Activated naive CD8-positive, alpha-beta T cell treated with anti-CD3 and anti-CD28 coated beads, Interleukin-2, amount 50 U/mL, for 24 hours (primary cell): Measurements from ENCODE around the gene OR5B21.
A peak's percentile ranks its signal among the peaks of the same experiment; 100 is the strongest.

Source experiments
- ATAC-seq: fragments of 150-1000 bp; cut with Tn5 transposase; one replicate; pipeline ENCODE4 v1.10.0; 2021
- DNase-seq: peaks from one replicate; pipeline ENCODE4 v3.0.0; 2021
- H3K27ac Mint-ChIP-seq: one replicate; pipeline ENCODE4 v1.8.0; 2021; ENCODE audit warnings: mild to moderate bottlenecking, mixed read lengths
- H3K27me3 Mint-ChIP-seq: one replicate; pipeline ENCODE4 v1.8.0; 2021; ENCODE audit warnings: mixed read lengths
- H3K36me3 Mint-ChIP-seq: one replicate; pipeline ENCODE4 v1.8.0; 2021; ENCODE audit warnings: low read depth, mixed read lengths
- H3K4me1 Mint-ChIP-seq: one replicate; pipeline ENCODE4 v1.8.0; 2021; ENCODE audit warnings: mixed read lengths
- H3K4me3 Mint-ChIP-seq: one replicate; pipeline ENCODE4 v1.8.0; 2021; ENCODE audit warnings: mild to moderate bottlenecking, moderate library complexity, mixed read lengths
- H3K9me3 Mint-ChIP-seq: one replicate; pipeline ENCODE4 v1.8.0; 2021; ENCODE audit warnings: mixed read lengths

Gene OR5B21

GRCh38 chr11:58505849-58506248 is 2.1 kb downstream of the OR5B21 start:
- Mint-ChIP-seq H3K27ac (peak overlapping the region; percentile 52), H3K9me3 (no peaks in the 10 kb centered on the region), H3K4me1 (peaks cover 27% of the 10 kb centered on the region), H3K27me3 (no peaks in the 10 kb centered on the region), H3K36me3 (peaks cover 19% of the 10 kb centered on the region), H3K4me3 (peak overlapping the region; percentile 43)
- DNase-seq (no peak), ATAC-seq (peak; percentile 95)

DNA sequence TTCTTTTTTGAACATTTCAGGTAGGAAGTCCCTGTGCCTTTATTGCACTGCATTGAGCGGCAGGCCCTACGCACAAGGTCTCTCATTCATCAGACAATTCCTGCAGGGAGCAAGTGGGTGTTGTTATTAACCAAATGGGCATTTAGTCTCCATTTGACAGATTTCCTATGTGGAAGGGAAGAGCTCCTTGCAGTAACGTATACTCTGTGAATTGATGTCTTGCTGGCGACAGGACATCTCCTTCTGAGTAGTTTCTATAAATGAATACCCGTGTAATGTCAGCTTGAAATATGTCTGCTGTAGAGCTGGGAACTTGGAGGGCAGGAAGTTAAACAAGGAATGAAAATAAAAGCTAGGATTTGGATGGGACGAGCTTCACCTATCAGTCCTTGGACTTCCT is 3.7 kb downstream of the OR5B21 start:
- ATAC-seq (no peak), DNase-seq (no peak)
- Mint-ChIP-seq H3K4me1 (peaks cover 27% of the 10 kb centered on the region), H3K36me3 (peaks cover 19% of the 10 kb centered on the region), H3K27me3 (no peaks in the 10 kb centered on the region), H3K9me3 (no peaks in the 10 kb centered on the region), H3K4me3 (peak overlapping the region; percentile 43), H3K27ac (peak overlapping the region; percentile 26)

DNA sequence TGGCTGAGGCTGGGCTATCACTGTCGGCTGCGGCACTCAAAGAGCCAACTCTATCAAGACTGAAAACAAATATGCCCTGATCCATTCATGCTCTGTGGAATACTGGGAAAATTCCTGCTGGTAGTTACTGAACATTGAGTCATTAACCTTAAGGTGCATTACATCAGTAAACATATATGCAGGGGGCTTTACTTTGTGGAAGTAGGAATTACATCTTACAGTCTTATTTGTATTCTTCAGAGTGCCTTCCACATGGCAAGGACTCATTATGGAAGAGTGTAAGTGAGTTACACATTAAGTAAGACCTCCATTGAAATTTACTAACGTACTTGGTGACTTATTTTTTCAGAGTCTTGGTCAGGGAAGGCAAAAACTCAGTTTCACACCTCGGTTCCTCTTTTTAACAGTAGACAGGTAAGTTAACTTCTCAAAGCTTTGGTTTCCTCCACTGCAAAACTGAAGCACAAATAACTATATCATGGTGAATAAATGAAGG is 4.5 kb downstream of the OR5B21 start:
- DNase-seq (no peak), ATAC-seq (no peak)
- Mint-ChIP-seq H3K4me1 (peaks cover 34% of the 10 kb centered on the region), H3K27me3 (no peaks in the 10 kb centered on the region), H3K27ac (no peak overlapping the region), H3K4me3 (no peak overlapping the region), H3K9me3 (no peaks in the 10 kb centered on the region), H3K36me3 (peaks cover 19% of the 10 kb centered on the region)

GRCh38 chr11:58502004-58502403 is 5.9 kb downstream of the OR5B21 start:
- Mint-ChIP-seq H3K4me1 (peaks cover 41% of the 10 kb centered on the region), H3K9me3 (no peaks in the 10 kb centered on the region), H3K36me3 (peaks cover 9% of the 10 kb centered on the region), H3K4me3 (no peak overlapping the region), H3K27me3 (no peaks in the 10 kb centered on the region), H3K27ac (no peak overlapping the region)
- ATAC-seq (no peak), DNase-seq (no peak)

DNA sequence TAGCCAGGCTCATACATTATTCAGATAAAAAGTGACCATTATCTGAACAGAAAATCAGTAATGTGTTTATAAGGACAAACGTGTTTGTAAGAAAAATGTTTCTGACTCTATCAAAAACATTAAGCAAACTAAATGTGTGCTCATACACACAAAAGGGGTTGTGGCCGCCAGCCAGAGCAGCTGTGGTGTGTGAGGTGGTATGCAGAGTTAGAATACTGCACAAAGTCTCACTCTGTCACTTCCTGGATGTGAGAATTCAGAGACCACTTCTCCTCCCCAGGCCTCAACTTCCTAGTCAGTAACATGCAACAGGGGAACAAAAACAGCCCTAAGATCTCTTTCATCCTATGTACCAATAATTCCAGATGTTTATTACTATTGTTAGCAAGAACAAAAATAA is 9.4 kb downstream of the OR5B21 start:
- peaks cover 46% of the 10 kb centered on the region for H3K4me1 Mint-ChIP-seq
- peak; percentile 12 for DNase-seq
- peak; percentile 54 for ATAC-seq
- H3K9me3 Mint-ChIP-seq: no peaks in the 10 kb centered on the region
- no peak overlapping the region for H3K4me3 Mint-ChIP-seq
- peaks cover 2% of the 10 kb centered on the region for H3K36me3 Mint-ChIP-seq
- H3K27ac Mint-ChIP-seq: peak overlapping the region; percentile 66
- no peaks in the 10 kb centered on the region for H3K27me3 Mint-ChIP-seq

DNA sequence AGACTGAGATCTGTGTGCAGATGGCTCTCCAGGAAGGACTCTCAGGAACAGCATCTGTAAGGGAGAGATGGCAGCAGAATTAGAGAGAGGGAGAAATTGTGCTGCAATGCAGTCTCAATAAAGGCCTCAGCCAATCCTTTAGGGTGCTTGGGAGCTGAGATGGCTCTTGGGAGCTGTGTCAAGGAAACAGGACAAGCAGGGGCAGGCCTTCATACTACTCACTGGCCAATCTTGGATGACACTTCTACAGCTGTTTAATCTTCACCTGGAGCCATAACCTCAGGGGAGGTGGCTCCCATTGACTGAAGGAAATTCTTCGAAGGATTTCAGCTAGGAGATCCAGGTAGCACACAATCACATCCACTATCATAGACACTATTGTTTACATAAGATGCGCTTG is 10.0 kb downstream of the OR5B21 start:
- Mint-ChIP-seq H3K4me3 (no peak overlapping the region), H3K4me1 (peaks cover 47% of the 10 kb centered on the region), H3K27me3 (no peaks in the 10 kb centered on the region), H3K36me3 (peaks cover 2% of the 10 kb centered on the region), H3K27ac (peak overlapping the region; percentile 66), H3K9me3 (no peaks in the 10 kb centered on the region)
- peak; percentile 18 for ATAC-seq
- no peak for DNase-seq

- ATAC-seq (no peak), DNase-seq (no peak)
- Mint-ChIP-seq H3K4me1 (peaks cover 48% of the 10 kb centered on the region), H3K27ac (no peak overlapping the region), H3K4me3 (no peak overlapping the region), H3K27me3 (no peaks in the 10 kb centered on the region), H3K36me3 (no peaks in the 10 kb centered on the region), H3K9me3 (no peaks in the 10 kb centered on the region)
These were observed 12.0 kb downstream of the OR5B21 start for GRCh38 chr11:58495906-58496305.

GRCh38 chr11:58494101-58494500 is 13.8 kb downstream of the OR5B21 start:
- Mint-ChIP-seq H3K9me3 (no peaks in the 10 kb centered on the region), H3K4me1 (peaks cover 48% of the 10 kb centered on the region), H3K27me3 (no peaks in the 10 kb centered on the region), H3K4me3 (no peak overlapping the region), H3K27ac (no peak overlapping the region), H3K36me3 (no peaks in the 10 kb centered on the region)
- DNase-seq (no peak), ATAC-seq (no peak)

DNA sequence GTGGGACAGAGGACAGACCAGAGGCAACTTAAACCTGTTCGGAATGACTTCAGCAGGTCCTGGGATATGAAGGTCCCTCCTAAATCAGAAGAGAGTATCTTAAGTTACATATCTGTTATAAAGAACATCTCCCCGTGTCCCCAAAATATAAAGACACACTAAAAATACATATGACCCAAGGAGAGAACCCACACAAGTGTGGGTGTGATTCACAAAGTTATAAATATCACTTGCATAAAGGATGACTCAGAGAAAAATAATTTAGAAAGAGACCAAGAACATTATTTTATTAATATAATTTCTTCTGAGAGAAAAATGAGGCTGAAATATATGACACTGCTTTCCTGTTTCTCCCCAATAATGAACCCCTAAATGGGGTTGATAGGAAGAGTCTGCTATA is 14.2 kb downstream of the OR5B21 start:
- Mint-ChIP-seq H3K27ac (no peak overlapping the region), H3K4me3 (no peak overlapping the region), H3K36me3 (no peaks in the 10 kb centered on the region), H3K4me1 (peaks cover 44% of the 10 kb centered on the region), H3K27me3 (no peaks in the 10 kb centered on the region), H3K9me3 (no peaks in the 10 kb centered on the region)
- ATAC-seq: no peak
- DNase-seq: no peak

DNA sequence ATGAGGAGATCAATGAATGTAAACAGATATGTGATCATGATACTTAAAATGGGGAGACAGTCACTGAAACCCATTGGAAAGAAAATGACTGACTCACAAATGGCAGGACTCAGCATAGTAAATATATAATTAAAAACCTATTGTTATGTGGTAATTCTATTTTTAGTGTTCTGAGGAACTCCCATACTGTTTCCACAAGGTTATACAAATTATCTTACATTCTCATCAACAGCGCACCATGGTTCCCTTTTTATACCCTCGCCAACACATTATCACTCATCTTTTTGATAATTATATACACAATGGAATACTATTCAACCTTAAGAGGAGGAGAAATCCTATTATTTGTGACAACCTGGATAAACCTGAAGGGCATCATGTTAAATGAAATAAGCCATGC is 17.1 kb downstream of the OR5B21 start:
- Mint-ChIP-seq H3K4me3 (no peak overlapping the region), H3K9me3 (no peaks in the 10 kb centered on the region), H3K27me3 (no peaks in the 10 kb centered on the region), H3K27ac (no peak overlapping the region), H3K4me1 (peaks cover 20% of the 10 kb centered on the region), H3K36me3 (no peaks in the 10 kb centered on the region)
- DNase-seq (no peak), ATAC-seq (no peak)

- ATAC-seq (no peak), DNase-seq (no peak)
- Mint-ChIP-seq H3K27ac (no peak overlapping the region), H3K9me3 (peaks cover 4% of the 10 kb centered on the region), H3K4me3 (no peak overlapping the region), H3K4me1 (no peaks in the 10 kb centered on the region), H3K36me3 (no peaks in the 10 kb centered on the region), H3K27me3 (no peaks in the 10 kb centered on the region)
These were observed 20.7 kb downstream of the OR5B21 start for GRCh38 chr11:58487170-58487569.

- Mint-ChIP-seq H3K4me1 (no peaks in the 10 kb centered on the region), H3K27me3 (no peaks in the 10 kb centered on the region), H3K36me3 (no peaks in the 10 kb centered on the region), H3K9me3 (peaks cover 4% of the 10 kb centered on the region), H3K27ac (no peak overlapping the region), H3K4me3 (no peak overlapping the region)
- DNase-seq (no peak), ATAC-seq (no peak)
These were observed 21.9 kb downstream of the OR5B21 start for GRCh38 chr11:58485961-58486360.

- peaks cover 59% of the 10 kb centered on the region for H3K9me3 Mint-ChIP-seq
- H3K27me3 Mint-ChIP-seq: peaks cover 7% of the 10 kb centered on the region
- DNase-seq (no peak), ATAC-seq (no peak)
- no peaks in the 10 kb centered on the region for H3K4me1 Mint-ChIP-seq
- no peak overlapping the region for H3K4me3 Mint-ChIP-seq
- H3K27ac Mint-ChIP-seq: no peak overlapping the region
- H3K36me3 Mint-ChIP-seq: peaks cover 12% of the 10 kb centered on the region
These were observed 36.0 kb downstream of the OR5B21 start for GRCh38 chr11:58471892-58472291.

DNA sequence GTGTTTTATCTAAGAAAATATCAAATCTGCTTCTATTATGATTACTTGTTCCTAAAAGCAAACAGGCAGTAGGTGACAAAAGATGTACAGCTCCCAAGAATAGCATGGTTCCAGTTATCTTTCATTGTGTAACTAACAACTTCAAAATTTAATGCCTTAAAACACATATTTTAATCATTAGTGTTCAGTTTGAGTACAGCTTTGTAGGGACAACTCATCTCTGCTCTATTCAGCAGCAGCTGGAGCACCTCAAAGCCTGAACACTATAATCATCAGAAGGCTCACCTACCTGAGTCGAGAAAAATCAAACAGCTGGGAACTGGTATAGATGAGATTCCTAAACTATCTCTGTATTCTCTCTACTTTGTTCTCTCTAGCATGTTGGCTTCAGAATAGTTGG is 41.6 kb downstream of the OR5B21 start:
- no peak overlapping the region for H3K27ac Mint-ChIP-seq

GRCh38 chr11:58465690-58466089 is 42.2 kb downstream of the OR5B21 start:
- no peaks in the 10 kb centered on the region for H3K27me3 Mint-ChIP-seq
- peaks cover 17% of the 10 kb centered on the region for H3K9me3 Mint-ChIP-seq
- DNase-seq (no peak), ATAC-seq (no peak)
- H3K4me1 Mint-ChIP-seq: no peaks in the 10 kb centered on the region
- H3K27ac Mint-ChIP-seq: no peak overlapping the region
- H3K36me3 Mint-ChIP-seq: peaks cover 3% of the 10 kb centered on the region
- H3K4me3 Mint-ChIP-seq: no peak overlapping the region

More for the DNA sequence above, 41.6 kb downstream of the OR5B21 start:
- Mint-ChIP-seq H3K9me3 (peaks cover 21% of the 10 kb centered on the region), H3K36me3 (peaks cover 7% of the 10 kb centered on the region), H3K4me3 (no peak overlapping the region), H3K27me3 (no peaks in the 10 kb centered on the region), H3K4me1 (no peaks in the 10 kb centered on the region)
- ATAC-seq (no peak), DNase-seq (no peak)
